Kidney epithelial cell (primary cell): ENCODE data around the gene GMPR. TPM values are rescaled to one million over a fixed set of nuclear protein-coding genes. Genes with fewer than 3 reads are reported as not detected.

ENCODE experiments used
- DNase-seq: peaks from one replicate; pipeline ENCODE4 v3.0.0-alpha.2; 2010; ENCODE audit warnings: low read depth
- H3K27me3 ChIP-seq: 2 replicates; pipeline ENCODE4 v1.6.0; 2011; ENCODE audit warnings: low read length; ENCODE audit not compliant: control insufficient read depth, insufficient read depth
- H3K36me3 ChIP-seq: 2 replicates; pipeline ENCODE4 v1.5.1; 2011; ENCODE audit warnings: low read length; ENCODE audit not compliant: control insufficient read depth, insufficient read depth
- H3K4me3 ChIP-seq: 2 replicates; pipeline ENCODE4 v1.5.1; 2011; ENCODE audit warnings: low read depth, mild to moderate bottlenecking, control low read depth, low read length
- CTCF ChIP-seq: IDR thresholded peaks from 2 replicates; pipeline ENCODE4 v1.5.1; 2011; ENCODE audit warnings: mild to moderate bottlenecking, moderate library complexity, low read length, control low read depth, inconsistent platforms; ENCODE audit not compliant: insufficient read depth, poor library complexity, severe bottlenecking
- total RNA-seq: library from RNA; depleted of rRNA; stranded (reverse); fragments of >200 nt; gene quantifications from 2 replicates; pipeline ENCODE4 v1.2.3, GENCODE V29; 2015

The GMPR gene
- total RNA-seq, 1 donor from 2014 or later: 2.5 TPM

- Histone ChIP-seq H3K27me3 (no peaks in the 10 kb centered on the region), H3K4me3 (no peak overlapping the region), H3K36me3 (no peaks in the 10 kb centered on the region)
- TF ChIP-seq CTCF: no peak
- DNase-seq: no peak
These were observed 63.1 kb downstream of the GMPR start for GRCh38 chr6:16301511-16301910.

GRCh38 chr6:16302721-16303552 is 64.5 kb downstream of the GMPR start:
- TF ChIP-seq CTCF: no peak
- Histone ChIP-seq H3K4me3 (no peak overlapping the region), H3K27me3 (no peaks in the 10 kb centered on the region), H3K36me3 (no peaks in the 10 kb centered on the region)
- DNase-seq: no peak

GRCh38 chr6:16305246-16305725 is 66.9 kb downstream of the GMPR start:
- no peak for TF ChIP-seq CTCF
- no peaks in the 10 kb centered on the region for H3K27me3 ChIP-seq
- no peak for DNase-seq
- no peak overlapping the region for H3K4me3 ChIP-seq
- H3K36me3 ChIP-seq: no peaks in the 10 kb centered on the region

GRCh38 chr6:16305788-16306187 is 67.4 kb downstream of the GMPR start:
- no peak for DNase-seq
- H3K36me3 ChIP-seq: no peaks in the 10 kb centered on the region
- TF ChIP-seq CTCF: no peak
- no peaks in the 10 kb centered on the region for H3K27me3 ChIP-seq
- no peak overlapping the region for H3K4me3 ChIP-seq

GRCh38 chr6:16306334-16306733 is 67.9 kb downstream of the GMPR start:
- TF ChIP-seq CTCF: no peak
- H3K36me3 ChIP-seq: no peaks in the 10 kb centered on the region
- DNase-seq: no peak
- H3K27me3 ChIP-seq: no peaks in the 10 kb centered on the region
- H3K4me3 ChIP-seq: no peak overlapping the region

- DNase-seq: no peak
- H3K27me3 ChIP-seq: no peaks in the 10 kb centered on the region
- no peak overlapping the region for H3K4me3 ChIP-seq
- no peak for TF ChIP-seq CTCF
- H3K36me3 ChIP-seq: no peaks in the 10 kb centered on the region
These were observed 73.4 kb downstream of the GMPR start for GRCh38 chr6:16311763-16312162.
